Natural killer cell (primary cell): ENCODE data around the gene PML. TPM values are rescaled to one million over a fixed set of nuclear protein-coding genes. Genes with fewer than 3 reads are reported as not detected.

Source experiments
- ATAC-seq, 3 donors: fragments of 150-1000 bp in 2 of 3; fragments of 200-7000 bp in 1 of 3; cut with Tn5 transposase; 1 replicate in 1 of 3; 2 replicates in 2 of 3; pipeline ENCODE4 v1.10.0; 2021; ENCODE audit warnings: mild to moderate bottlenecking in 2 of 3, moderate library complexity in 2 of 3
- DNase-seq, 2 donors: peaks; one replicate each; pipeline versions ENCODE4 v3.0.0 to v3.0.0-alpha.2; 2013 to 2021; ENCODE audit warnings: mixed read lengths in 1 of 2
- H3K27ac ChIP-seq: one replicate; pipeline ENCODE4 v1.5.1; 2013; ENCODE audit warnings: mild to moderate bottlenecking, low read length
- H3K27me3 ChIP-seq: one replicate; pipeline ENCODE4 v1.6.1; 2013; ENCODE audit warnings: low read length; ENCODE audit not compliant: control insufficient read depth, insufficient read depth
- H3K36me3 ChIP-seq: one replicate; pipeline ENCODE4 v1.6.1; 2013; ENCODE audit warnings: low read length; ENCODE audit not compliant: control insufficient read depth, insufficient read depth
- H3K4me1 ChIP-seq: one replicate; pipeline ENCODE4 v1.6.1; 2013; ENCODE audit warnings: low read length; ENCODE audit not compliant: control insufficient read depth, insufficient read depth
- H3K4me3 ChIP-seq: one replicate; pipeline ENCODE4 v1.5.1; 2013; ENCODE audit warnings: low read length
- H3K9me3 ChIP-seq: one replicate; pipeline ENCODE4 v1.6.1; 2013; ENCODE audit warnings: low read length; ENCODE audit not compliant: control insufficient read depth, insufficient read depth
- H3K27ac Mint-ChIP-seq, 2 donors: one replicate each; pipeline ENCODE4 v1.8.0; 2022; ENCODE audit warnings: mild to moderate bottlenecking in 2 of 2, mixed read lengths in 2 of 2, moderate library complexity in 1 of 2
- H3K27me3 Mint-ChIP-seq, 2 donors: one replicate each; pipeline ENCODE4 v1.8.0; 2022; ENCODE audit warnings: low read depth in 2 of 2, mixed read lengths in 2 of 2
- H3K36me3 Mint-ChIP-seq: one replicate; pipeline ENCODE4 v1.8.0; 2022; ENCODE audit warnings: mixed read lengths
- H3K4me1 Mint-ChIP-seq, 2 donors: one replicate each; pipeline ENCODE4 v1.8.0; 2022; ENCODE audit warnings: mixed read lengths in 2 of 2
- H3K4me3 Mint-ChIP-seq: one replicate; pipeline ENCODE4 v1.8.0; 2022; ENCODE audit warnings: mild to moderate bottlenecking, moderate library complexity, mixed read lengths
- H3K9me3 Mint-ChIP-seq, 2 donors: one replicate each; pipeline ENCODE4 v1.8.0; 2022; ENCODE audit warnings: mixed read lengths in 2 of 2
- CTCF ChIP-seq: fragments of 200-600 bp; IDR thresholded peaks from one replicate; pipeline ENCODE4 v1.8.0; 2022; ENCODE audit warnings: antibody characterized with exemption
- WGBS: methylation state at CpG from one replicate; pipeline ENCODE4 v1.1.7; 2013; ENCODE audit warnings: missing lambda C conversion rate; ENCODE audit not compliant: insufficient coverage; 5-methylcytosine and 5-hydroxymethylcytosine counted together
- intact Hi-C: fragments of 100-400 bp; cut with micrococcal nuclease; formaldehyde crosslinking; loops from one replicate; pipeline ENCODE4 v1.14.2; 2022
- total RNA-seq, 4 donors: library from RNA; stranded (reverse); fragments of 120-200 nt in 1 of 4; gene quantifications; one replicate each; pipeline versions ENCODE4 v1.2.3 to v1.2.4, GENCODE V29; 2013 to 2022

PML gene
- total RNA-seq, 3 donors from 2014 or later (not counting 1 experiment from before 2014, with no cell fraction given) = 65.8 to 68.7 (median 67.6) TPM

GRCh38 chr15:73978896-73979295 lies 15.6 kb upstream of the PML start:
- DNase-seq (no peak), ATAC-seq (no peak)
- no peak for TF ChIP-seq CTCF
- no peak overlapping the region for H3K27ac ChIP-seq
- no peaks in the 10 kb centered on the region for H3K9me3 ChIP-seq
- intact Hi-C loops = no loop called here
- H3K27me3 ChIP-seq = peaks cover 7% of the 10 kb centered on the region
- no peaks in the 10 kb centered on the region for H3K9me3 Mint-ChIP-seq
- 94% methylated on average over 3 of the region's 3 CpGs for WGBS
- peaks cover 30 to 33% of the 10 kb centered on the region in 2 donors for H3K27me3 Mint-ChIP-seq
- no peaks in the 10 kb centered on the region for H3K36me3 ChIP-seq
- no peaks in the 10 kb centered on the region for H3K36me3 Mint-ChIP-seq
- H3K4me1 ChIP-seq = peaks cover 22% of the 10 kb centered on the region
- no peak overlapping the region for H3K4me3 ChIP-seq
- H3K27ac Mint-ChIP-seq = no peak overlapping the region
- peaks cover 0 to 8% of the 10 kb centered on the region in 2 donors for H3K4me1 Mint-ChIP-seq
- no peak overlapping the region for H3K4me3 Mint-ChIP-seq

- DNase-seq = no peak
- H3K27ac Mint-ChIP-seq = no peak overlapping the region
- no peak overlapping the region for H3K4me3 Mint-ChIP-seq
- no peak for TF ChIP-seq CTCF
- ATAC-seq = no peak
- Histone ChIP-seq H3K4me3 (no peak overlapping the region), H3K9me3 (no peaks in the 10 kb centered on the region), H3K27ac (no peak overlapping the region), H3K36me3 (no peaks in the 10 kb centered on the region), H3K4me1 (peaks cover 23% of the 10 kb centered on the region), H3K27me3 (peaks cover 6% of the 10 kb centered on the region)
- H3K9me3 Mint-ChIP-seq = no peaks in the 10 kb centered on the region
- intact Hi-C loops = no loop called here
- 91% methylated on average over 1 of the region's 1 CpG for WGBS
- H3K27me3 Mint-ChIP-seq = peaks cover 25 to 28% of the 10 kb centered on the region in 2 donors
- H3K4me1 Mint-ChIP-seq = peaks cover 0 to 8% of the 10 kb centered on the region in 2 donors
- H3K36me3 Mint-ChIP-seq = no peaks in the 10 kb centered on the region
Measured at GRCh38 chr15:73979636-73980035, 14.9 kb upstream of the PML start.

- Histone ChIP-seq H3K27ac (no peak overlapping the region), H3K9me3 (no peaks in the 10 kb centered on the region), H3K27me3 (no peaks in the 10 kb centered on the region), H3K36me3 (no peaks in the 10 kb centered on the region), H3K4me3 (no peak overlapping the region), H3K4me1 (peaks cover 28% of the 10 kb centered on the region)
- Mint-ChIP-seq H3K9me3 (no peaks in the 10 kb centered on the region), H3K4me3 (no peak overlapping the region), H3K4me1 (peaks cover 0 to 11% of the 10 kb centered on the region in 2 donors), H3K27ac (peak overlapping the region in 1 of 2 donors; percentile 45), H3K36me3 (no peaks in the 10 kb centered on the region), H3K27me3 (peaks cover 8 to 11% of the 10 kb centered on the region in 2 donors)
- intact Hi-C loops = no loop called here
- TF ChIP-seq CTCF = no peak
- ATAC-seq (no peak), DNase-seq (no peak)
- 46% methylated on average over 5 of the region's 5 CpGs for WGBS
Measured at GRCh38 chr15:73981761-73982221, 12.7 kb upstream of the PML start.
